Measurements from ENCODE around the gene ENPP7.

- TF ChIP-seq, protein P1, sequence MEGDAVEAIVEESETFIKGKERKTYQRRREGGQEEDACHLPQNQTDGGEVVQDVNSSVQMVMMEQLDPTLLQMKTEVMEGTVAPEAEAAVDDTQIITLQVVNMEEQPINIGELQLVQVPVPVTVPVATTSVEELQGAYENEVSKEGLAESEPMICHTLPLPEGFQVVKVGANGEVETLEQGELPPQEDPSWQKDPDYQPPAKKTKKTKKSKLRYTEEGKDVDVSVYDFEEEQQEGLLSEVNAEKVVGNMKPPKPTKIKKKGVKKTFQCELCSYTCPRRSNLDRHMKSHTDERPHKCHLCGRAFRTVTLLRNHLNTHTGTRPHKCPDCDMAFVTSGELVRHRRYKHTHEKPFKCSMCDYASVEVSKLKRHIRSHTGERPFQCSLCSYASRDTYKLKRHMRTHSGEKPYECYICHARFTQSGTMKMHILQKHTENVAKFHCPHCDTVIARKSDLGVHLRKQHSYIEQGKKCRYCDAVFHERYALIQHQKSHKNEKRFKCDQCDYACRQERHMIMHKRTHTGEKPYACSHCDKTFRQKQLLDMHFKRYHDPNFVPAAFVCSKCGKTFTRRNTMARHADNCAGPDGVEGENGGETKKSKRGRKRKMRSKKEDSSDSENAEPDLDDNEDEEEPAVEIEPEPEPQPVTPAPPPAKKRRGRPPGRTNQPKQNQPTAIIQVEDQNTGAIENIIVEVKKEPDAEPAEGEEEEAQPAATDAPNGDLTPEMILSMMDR (IDR thresholded peaks at IDR 0.05 in 8 of 11, conservative IDR thresholded peaks at IDR 0.05 in 3 of 11) = no peak
- no peak for TF ChIP-seq POLR2A (IDR thresholded peaks at IDR 0.05)
- TF ChIP-seq POLR2AphosphoS5 (IDR thresholded peaks at IDR 0.05) = no peak
Measured at GRCh38 chr17:79781736-79782575, 51.2 kb downstream of the ENPP7 start.

All from spleen (tissue), 7 donors.